HG03175 (cell line): ENCODE data around the gene SIRT7.

Source experiments
- ATAC-seq: cut with Tn5 transposase; IDR thresholded peaks from one replicate; pipeline ENCODE4 v1.9.1; 2021; ENCODE audit warnings: mild to moderate bottlenecking, moderate library complexity; ENCODE audit not compliant: unreplicated experiment

SIRT7 gene

GRCh38 chr17:81917565-81918332, at the start of gene SIRT7:
Gene SIRT7, minus strand, starts transcription at chr17:81918176. Its CDS starts 45 bp downstream, at chr17:81918131.
- peak; percentile 74 for ATAC-seq

- no peak for ATAC-seq
Measured at GRCh38 chr17:81967244-81967532, 49.2 kb upstream of the SIRT7 start.

- ATAC-seq = no peak
Measured at GRCh38 chr17:81966343-81967243, 48.6 kb upstream of the SIRT7 start.

GRCh38 chr17:81964081-81964849, 46.3 kb upstream of the SIRT7 start:
- no peak for ATAC-seq

GRCh38 chr17:81962499-81963441, 44.8 kb upstream of the SIRT7 start:
- ATAC-seq = no peak

- no peak for ATAC-seq
Measured at GRCh38 chr17:81961521-81962498, 43.8 kb upstream of the SIRT7 start.

- ATAC-seq = no peak
Measured at GRCh38 chr17:81961087-81961511, 43.1 kb upstream of the SIRT7 start, which contains the start of gene NOTUM. Gene NOTUM, minus strand, starts transcription at chr17:81961187. Its CDS starts 278 bp downstream, at chr17:81960909.

- no peak for ATAC-seq
Measured at GRCh38 chr17:81960130-81960958, 42.4 kb upstream of the SIRT7 start.

GRCh38 chr17:81959362-81960129, 41.6 kb upstream of the SIRT7 start:
- ATAC-seq = no peak

GRCh38 chr17:81958633-81959342, 40.8 kb upstream of the SIRT7 start:
- ATAC-seq = no peak

GRCh38 chr17:81957691-81958432, 39.9 kb upstream of the SIRT7 start:
- ATAC-seq = no peak

GRCh38 chr17:81956607-81957589, 38.9 kb upstream of the SIRT7 start:
- ATAC-seq = no peak

- no peak for ATAC-seq
Measured at GRCh38 chr17:81955756-81956544, 38.0 kb upstream of the SIRT7 start.
